ENCODE results near the gene CRX.

The CRX gene

DNA sequence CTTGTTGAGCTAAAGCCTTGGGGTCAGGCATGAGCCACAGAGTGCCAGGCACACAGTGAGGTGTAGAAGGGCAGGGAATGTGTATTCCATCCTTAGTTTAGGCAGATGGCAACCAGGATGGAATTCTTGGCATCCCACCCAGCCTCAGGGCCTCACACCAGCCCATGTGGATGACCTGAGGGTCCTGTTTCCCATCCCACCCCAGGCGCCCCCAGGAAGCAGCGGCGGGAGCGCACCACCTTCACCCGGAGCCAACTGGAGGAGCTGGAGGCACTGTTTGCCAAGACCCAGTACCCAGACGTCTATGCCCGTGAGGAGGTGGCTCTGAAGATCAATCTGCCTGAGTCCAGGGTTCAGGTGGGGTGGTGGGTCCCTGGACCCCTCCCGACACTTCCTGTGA lies 14.3 kb downstream of the CRX start:
- H3K27ac ChIP-seq = no peak overlapping the region
- TF ChIP-seq, protein P1, sequence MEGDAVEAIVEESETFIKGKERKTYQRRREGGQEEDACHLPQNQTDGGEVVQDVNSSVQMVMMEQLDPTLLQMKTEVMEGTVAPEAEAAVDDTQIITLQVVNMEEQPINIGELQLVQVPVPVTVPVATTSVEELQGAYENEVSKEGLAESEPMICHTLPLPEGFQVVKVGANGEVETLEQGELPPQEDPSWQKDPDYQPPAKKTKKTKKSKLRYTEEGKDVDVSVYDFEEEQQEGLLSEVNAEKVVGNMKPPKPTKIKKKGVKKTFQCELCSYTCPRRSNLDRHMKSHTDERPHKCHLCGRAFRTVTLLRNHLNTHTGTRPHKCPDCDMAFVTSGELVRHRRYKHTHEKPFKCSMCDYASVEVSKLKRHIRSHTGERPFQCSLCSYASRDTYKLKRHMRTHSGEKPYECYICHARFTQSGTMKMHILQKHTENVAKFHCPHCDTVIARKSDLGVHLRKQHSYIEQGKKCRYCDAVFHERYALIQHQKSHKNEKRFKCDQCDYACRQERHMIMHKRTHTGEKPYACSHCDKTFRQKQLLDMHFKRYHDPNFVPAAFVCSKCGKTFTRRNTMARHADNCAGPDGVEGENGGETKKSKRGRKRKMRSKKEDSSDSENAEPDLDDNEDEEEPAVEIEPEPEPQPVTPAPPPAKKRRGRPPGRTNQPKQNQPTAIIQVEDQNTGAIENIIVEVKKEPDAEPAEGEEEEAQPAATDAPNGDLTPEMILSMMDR (conservative IDR thresholded peaks at IDR 0.05) = no peak

DNA sequence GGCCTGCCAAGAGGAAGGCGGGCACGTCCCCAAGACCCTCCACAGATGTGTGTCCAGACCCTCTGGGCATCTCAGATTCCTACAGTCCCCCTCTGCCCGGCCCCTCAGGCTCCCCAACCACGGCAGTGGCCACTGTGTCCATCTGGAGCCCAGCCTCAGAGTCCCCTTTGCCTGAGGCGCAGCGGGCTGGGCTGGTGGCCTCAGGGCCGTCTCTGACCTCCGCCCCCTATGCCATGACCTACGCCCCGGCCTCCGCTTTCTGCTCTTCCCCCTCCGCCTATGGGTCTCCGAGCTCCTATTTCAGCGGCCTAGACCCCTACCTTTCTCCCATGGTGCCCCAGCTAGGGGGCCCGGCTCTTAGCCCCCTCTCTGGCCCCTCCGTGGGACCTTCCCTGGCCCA lies 17.7 kb downstream of the CRX start:
- no peak overlapping the region for H3K27ac ChIP-seq

GRCh38 chr19:47839913-47840312 lies 18.2 kb downstream of the CRX start:
- H3K27ac ChIP-seq = no peak overlapping the region
- TF ChIP-seq, protein P1 (conservative IDR thresholded peaks at IDR 0.05) = no peak

More for the DNA sequence above, 17.7 kb downstream of the CRX start:
- TF ChIP-seq, protein P1 (conservative IDR thresholded peaks at IDR 0.05) = no peak

DNA sequence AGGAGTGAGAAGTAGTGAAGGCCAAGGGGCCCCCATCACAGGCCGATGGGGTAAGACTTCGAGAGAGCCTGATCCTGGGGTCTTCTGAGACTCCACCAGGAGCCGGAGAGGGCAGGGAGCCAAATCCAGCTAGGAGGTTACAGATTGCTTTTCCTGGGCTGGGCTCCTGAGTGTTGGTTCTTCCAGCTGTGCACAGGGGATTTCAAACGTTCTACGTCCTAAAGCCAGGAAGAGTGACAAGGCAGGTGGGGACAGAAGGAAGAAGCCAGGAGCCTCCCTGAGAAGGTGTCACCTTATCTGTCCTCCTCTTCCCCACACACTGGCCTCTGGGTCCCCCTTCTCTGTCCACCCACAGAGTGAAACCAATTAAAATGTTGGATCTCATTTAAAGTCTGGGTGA lies 21.2 kb downstream of the CRX start:
- TF ChIP-seq, protein P1 (conservative IDR thresholded peaks at IDR 0.05) = no peak
- H3K27ac ChIP-seq = no peak overlapping the region

DNA sequence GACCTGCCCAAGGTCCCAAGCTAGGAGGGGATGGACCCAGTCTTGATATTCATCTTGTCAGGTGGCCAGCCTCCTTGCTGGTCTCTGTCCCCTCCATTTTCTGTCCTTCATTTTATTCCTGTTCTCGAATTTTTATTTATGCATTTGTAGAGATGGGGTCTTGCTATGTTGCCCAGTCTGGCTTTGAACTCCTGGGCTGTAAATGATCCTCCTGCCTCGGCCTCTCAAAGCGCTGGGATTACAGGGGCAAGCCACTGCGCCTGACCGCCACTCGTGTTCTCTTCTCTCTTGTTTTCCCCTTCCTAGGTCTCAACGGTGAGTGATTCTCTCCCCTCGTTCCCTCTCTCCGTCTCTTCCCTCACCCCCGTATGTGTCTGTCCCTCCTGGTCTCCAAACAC lies 26.7 kb downstream of the CRX start:
- H3K27ac ChIP-seq = no peak overlapping the region

DNA sequence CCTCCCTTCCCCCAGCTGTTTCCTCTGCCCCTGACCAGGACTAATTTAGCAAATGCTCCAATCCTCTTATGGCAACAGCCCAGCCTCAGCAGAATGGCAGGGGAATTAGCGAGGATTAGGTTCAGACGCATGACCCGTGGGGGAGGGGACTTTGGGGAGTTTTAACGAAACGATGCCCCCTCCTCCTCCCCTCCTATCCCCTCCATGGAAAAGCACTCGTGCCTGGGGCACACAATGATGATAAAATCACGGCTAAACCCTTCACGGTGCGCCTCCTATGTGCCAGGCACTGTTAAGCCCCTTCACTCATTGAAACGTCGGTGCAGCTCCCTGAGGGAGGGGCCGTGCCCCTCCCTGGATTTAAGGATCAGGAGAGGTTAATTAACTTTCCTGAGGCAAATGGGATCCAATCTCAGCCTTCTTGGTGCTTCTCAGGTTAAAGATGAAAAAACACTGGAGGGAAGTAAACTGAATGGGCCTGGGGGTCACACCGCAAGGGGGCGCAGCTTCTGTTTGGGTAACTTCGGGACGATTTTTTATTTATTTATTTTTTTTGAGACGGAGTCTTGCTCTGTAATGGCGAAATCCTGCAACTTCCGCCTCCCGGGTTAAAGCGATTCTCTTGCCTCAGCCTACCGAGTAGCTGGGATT lies 27.2 kb downstream of the CRX start:
- no peak overlapping the region for H3K27ac ChIP-seq
- TF ChIP-seq, protein P1 (conservative IDR thresholded peaks at IDR 0.05) = peak; percentile 57

More for the DNA sequence above, 26.7 kb downstream of the CRX start:
- TF ChIP-seq, protein P1 (conservative IDR thresholded peaks at IDR 0.05) = no peak

DNA sequence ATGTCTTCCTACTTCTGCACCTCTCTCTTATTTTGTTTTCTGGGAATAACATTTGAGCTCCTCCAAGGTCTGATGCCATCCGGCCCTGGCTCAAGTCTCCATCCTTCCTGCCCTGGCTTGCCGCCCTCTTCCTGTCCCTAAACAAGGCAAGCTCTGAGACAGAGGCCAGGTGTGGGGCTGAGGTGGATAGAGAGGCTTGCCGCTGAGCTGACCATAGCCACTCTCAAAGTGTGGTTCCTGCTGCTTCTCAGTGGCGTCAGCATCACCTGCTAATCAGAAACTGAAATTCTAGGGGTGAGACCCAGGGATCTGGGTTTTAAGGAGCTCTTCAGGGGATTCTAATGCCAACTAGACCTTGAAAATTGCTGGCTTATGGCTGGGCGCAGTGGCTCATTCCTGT lies 31.3 kb downstream of the CRX start:
- H3K27ac ChIP-seq = no peak overlapping the region
- TF ChIP-seq, protein P1 (conservative IDR thresholded peaks at IDR 0.05) = no peak
